NOMO-1 (cell line): ENCODE results near the gene RGS2.

ENCODE experiments used
- DNase-seq, 2 experiments: peaks; one replicate each; lab custom pipeline; 2025; ENCODE audit not compliant: unreplicated experiment in 2 of 2; lab: John Stamatoyannopoulos, UW

Gene RGS2

GRCh38 chr1:192808518-192809306 lies at the start of gene RGS2:
RGS2 (plus strand) TSS chr1:192809039; CDS start chr1:192809072, 33 bp downstream.
- peak; percentile 75 to 90 for DNase-seq

GRCh38 chr1:192759104-192759503 lies 49.7 kb upstream of the RGS2 start:
- no peak for DNase-seq

- DNase-seq: no peak
Observed at GRCh38 chr1:192762265-192762664, 46.6 kb upstream of the RGS2 start.

- DNase-seq: no peak
Observed at GRCh38 chr1:192763243-192763642, 45.6 kb upstream of the RGS2 start.

GRCh38 chr1:192763756-192764155 lies 45.1 kb upstream of the RGS2 start:
- no peak for DNase-seq

GRCh38 chr1:192764675-192765074 lies 44.2 kb upstream of the RGS2 start:
- no peak for DNase-seq

- DNase-seq: no peak
Observed at GRCh38 chr1:192766009-192766625, 42.7 kb upstream of the RGS2 start.

GRCh38 chr1:192766876-192767275 lies 42.0 kb upstream of the RGS2 start:
- no peak for DNase-seq

GRCh38 chr1:192767798-192768197 lies 41.0 kb upstream of the RGS2 start:
- DNase-seq: no peak

- DNase-seq: no peak
Observed at GRCh38 chr1:192768463-192768862, 40.4 kb upstream of the RGS2 start.

GRCh38 chr1:192771341-192771740 lies 37.5 kb upstream of the RGS2 start:
- no peak for DNase-seq

GRCh38 chr1:192775631-192776030 lies 33.2 kb upstream of the RGS2 start:
- DNase-seq: no peak

- DNase-seq: no peak
Observed at GRCh38 chr1:192776206-192776605, 32.6 kb upstream of the RGS2 start.

- DNase-seq: no peak
Observed at GRCh38 chr1:192776998-192777397, 31.8 kb upstream of the RGS2 start.

- no peak for DNase-seq
Observed at GRCh38 chr1:192783791-192784190, 25.0 kb upstream of the RGS2 start.

- DNase-seq: no peak
Observed at GRCh38 chr1:192784397-192784796, 24.4 kb upstream of the RGS2 start.

- no peak for DNase-seq
Observed at GRCh38 chr1:192786576-192786975, 22.3 kb upstream of the RGS2 start.

- DNase-seq: peak in 1 of 2 experiments; percentile 42
Observed at GRCh38 chr1:192787914-192788585, 20.8 kb upstream of the RGS2 start.

- DNase-seq: no peak
Observed at GRCh38 chr1:192789871-192790270, 19.0 kb upstream of the RGS2 start.

- DNase-seq: no peak
Observed at GRCh38 chr1:192792628-192793027, 16.2 kb upstream of the RGS2 start.

GRCh38 chr1:192793983-192794767 lies 14.7 kb upstream of the RGS2 start:
- DNase-seq: no peak
